ENCODE data around the gene NXPE3. TPM values are rescaled to one million over a fixed set of nuclear protein-coding genes. Genes with fewer than 3 reads are reported as not detected.
"Not testable (repeated sequence)": the region's sequence is repeated elsewhere in the genome, so short reads cannot be mapped to it uniquely, and the experiment has no call there.

NXPE3 gene
- total RNA-seq = 26.9 TPM
- long read RNA-seq, full-length matches to known transcripts = 21 of 37 reads
- long read RNA-seq, partial matches to known transcripts = 2 of 37 reads
- long read RNA-seq, other reads (novel, unspliced or antisense) = 14 of 37 reads

DNA sequence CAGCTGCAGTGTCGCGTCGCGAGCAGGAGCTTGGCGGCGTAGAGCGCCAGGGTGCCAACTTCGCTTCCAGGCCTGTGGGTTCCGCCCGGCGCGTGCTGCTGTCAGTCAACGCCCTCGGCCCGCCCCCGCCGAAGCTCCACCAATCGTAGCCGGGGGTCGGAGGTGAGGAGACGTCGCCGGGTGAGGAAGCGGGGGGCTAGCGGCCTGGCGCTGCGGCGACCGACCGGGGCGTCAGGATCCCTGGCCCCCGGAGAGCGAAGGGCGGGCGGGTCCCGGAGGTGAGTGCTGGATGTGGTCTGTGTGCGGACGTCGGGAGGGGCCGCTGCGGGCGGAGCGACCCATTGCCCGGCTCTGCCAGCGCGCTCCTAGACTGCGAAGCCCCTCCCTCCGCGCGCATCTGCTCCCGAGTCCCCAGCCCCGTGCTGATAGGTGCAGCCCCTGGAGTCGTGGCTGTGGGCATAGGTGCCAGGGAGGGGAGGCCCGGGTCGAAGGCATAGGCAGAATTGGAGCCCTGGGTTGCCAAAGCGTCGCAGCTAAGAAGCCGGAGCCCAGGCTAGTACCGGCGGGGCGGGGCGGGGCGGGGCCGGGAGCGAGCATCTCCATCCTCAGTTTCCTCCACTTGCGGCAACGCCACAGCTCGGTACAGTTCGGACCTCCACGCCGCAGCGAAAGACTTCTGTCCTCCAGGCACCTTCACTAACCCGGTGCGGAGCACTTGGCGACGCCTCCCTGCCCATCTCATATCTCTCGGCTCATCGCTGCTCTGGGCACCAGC, at the start of gene NXPE3:
Gene NXPE3, plus strand, starts transcription at position 165 of the 775 bp plus-strand sequence. CDS start 6,386 bp downstream, outside the sequence.
- intact Hi-C loops (cut with DNase I) = loop anchor here (2.0 to 5.0 kb wide), 2 partner anchors 54 to 92 kb away; partner anchors contain the start of genes CEP97 and RPL24
- peak; percentile 98 for DNase-seq (ENCODE audit: low spot score)

DNA sequence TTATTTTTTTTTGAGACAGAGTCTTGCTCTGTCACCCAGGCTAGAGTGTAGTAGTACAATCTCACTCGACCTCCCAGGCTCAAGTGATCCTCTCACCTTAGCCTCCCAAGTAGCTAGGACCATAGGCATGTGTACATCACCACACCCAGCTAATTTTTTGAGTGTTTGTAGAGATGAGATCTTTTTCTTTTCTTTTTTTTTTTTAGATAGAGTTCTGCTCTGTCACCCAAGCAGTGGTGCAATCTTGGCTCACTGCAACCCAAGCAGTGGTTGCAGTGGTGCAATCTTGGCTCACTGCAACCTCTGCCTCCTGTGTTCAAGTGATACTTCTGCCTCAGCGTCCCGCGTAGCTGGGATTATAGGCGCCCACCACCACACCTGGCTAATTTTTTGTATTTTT, 49.4 kb upstream of the NXPE3 start:
- no peak for DNase-seq (ENCODE audit: low spot score)
- intact Hi-C loops (cut with DNase I) = no loop called here

DNA sequence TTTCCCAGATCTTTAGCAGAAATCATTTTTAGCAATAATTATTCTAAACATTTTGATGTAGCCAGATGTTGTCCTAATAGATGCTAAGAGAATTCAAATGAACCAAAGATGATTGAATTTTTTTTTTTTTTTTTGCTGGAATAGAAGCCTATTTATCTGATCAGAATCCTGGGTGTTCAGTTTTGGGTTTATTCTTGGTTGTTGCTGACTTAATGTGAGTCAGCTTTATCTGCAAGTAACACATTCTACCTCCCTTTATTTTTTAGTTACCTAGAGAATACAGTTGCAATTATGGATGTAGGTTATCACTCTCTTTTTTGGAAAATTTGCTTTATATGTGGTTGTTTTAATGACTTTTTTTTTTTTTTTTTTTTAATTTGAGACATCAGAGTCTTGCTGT, 48.2 kb upstream of the NXPE3 start:
- intact Hi-C loops (cut with DNase I) = no loop called here
- no peak for DNase-seq (ENCODE audit: low spot score)

- DNase-seq (ENCODE audit: low spot score) = no peak
- intact Hi-C loops (cut with DNase I) = no loop called here
Measured at GRCh38 chr3:101732240-101732641, 46.8 kb upstream of the NXPE3 start.

DNA sequence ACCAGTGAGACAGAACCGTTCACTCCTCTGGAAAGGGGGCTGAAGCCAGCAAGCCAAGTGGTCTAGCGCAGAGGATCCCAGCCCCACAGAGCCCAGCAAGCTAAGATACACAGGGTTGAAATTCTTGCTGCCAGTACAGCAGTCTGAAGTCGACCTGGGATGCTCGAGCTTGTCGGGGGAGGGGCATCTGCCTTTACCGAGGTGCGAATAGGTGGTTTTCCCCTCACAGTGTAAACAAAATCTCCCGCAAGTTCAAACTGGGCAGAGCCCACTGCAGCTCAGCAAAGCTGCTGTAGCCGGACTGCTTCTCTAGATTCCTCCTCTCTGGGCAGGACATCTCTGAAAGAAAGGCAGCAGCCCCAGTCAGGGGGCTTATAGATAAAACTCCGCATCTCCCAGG, 43.2 kb upstream of the NXPE3 start:
- intact Hi-C loops (cut with DNase I) = no loop called here
- no peak for DNase-seq (ENCODE audit: low spot score)

- DNase-seq (ENCODE audit: low spot score); intact Hi-C loops (cut with DNase I): not testable (repeated sequence)
Measured at GRCh38 chr3:101741914-101742313, 37.1 kb upstream of the NXPE3 start.

GRCh38 chr3:101744811-101745210, 34.2 kb upstream of the NXPE3 start:
- intact Hi-C loops (cut with DNase I) = no loop called here
- DNase-seq (ENCODE audit: low spot score) = no peak

- DNase-seq (ENCODE audit: low spot score); intact Hi-C loops (cut with DNase I): not testable (repeated sequence)
Measured at GRCh38 chr3:101745934-101746333, 33.1 kb upstream of the NXPE3 start.

- intact Hi-C loops (cut with DNase I); DNase-seq (ENCODE audit: low spot score): not testable (repeated sequence)
Measured at GRCh38 chr3:101753386-101754113, 25.5 kb upstream of the NXPE3 start.

- no peak for DNase-seq (ENCODE audit: low spot score)
- intact Hi-C loops (cut with DNase I) = no loop called here
Measured at GRCh38 chr3:101758224-101758623, 20.8 kb upstream of the NXPE3 start.

- DNase-seq (ENCODE audit: low spot score) = no peak
- intact Hi-C loops (cut with DNase I) = no loop called here
Measured at GRCh38 chr3:101762041-101762646, 16.9 kb upstream of the NXPE3 start.

DNA sequence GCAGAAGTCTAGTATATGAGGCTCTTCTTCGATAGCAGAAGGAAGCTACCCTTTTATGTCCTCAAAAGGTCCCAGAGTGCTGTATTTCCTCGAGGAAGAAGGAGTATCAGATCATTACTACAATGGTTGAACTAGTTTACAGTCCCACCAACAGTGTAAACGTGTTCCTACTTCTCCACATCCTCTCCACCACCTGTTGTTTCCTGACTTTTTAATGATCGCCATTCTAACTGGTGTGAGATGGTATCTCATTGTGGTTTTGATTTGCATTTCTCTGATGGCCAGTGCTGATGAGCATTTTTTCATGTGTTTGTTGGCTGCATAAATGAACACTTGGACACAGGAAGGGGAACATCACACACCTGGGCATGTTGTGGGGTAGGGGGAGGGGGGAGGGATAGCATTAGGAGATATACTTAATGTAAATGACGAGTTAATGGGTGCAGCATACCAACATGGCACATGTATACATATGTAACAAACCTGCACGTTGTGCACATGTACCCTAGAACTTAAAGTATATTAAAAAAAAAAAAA, 1.2 kb upstream of the NXPE3 start:
- intact Hi-C loops (cut with DNase I) = loop anchor here (2.0 to 5.0 kb wide), 2 partner anchors 53 to 91 kb away; partner anchors contain the start of genes CEP97 and RPL24
- DNase-seq (ENCODE audit: low spot score) = not testable (repeated sequence)

- intact Hi-C loops (cut with DNase I) = loop anchor here (2.0 to 5.0 kb wide), 2 partner anchors 54 to 91 kb away; partner anchors contain the start of genes CEP97 and RPL24
- no peak for DNase-seq (ENCODE audit: low spot score)
Measured at GRCh38 chr3:101778385-101779046, 495 bp upstream of the NXPE3 start.

DNA sequence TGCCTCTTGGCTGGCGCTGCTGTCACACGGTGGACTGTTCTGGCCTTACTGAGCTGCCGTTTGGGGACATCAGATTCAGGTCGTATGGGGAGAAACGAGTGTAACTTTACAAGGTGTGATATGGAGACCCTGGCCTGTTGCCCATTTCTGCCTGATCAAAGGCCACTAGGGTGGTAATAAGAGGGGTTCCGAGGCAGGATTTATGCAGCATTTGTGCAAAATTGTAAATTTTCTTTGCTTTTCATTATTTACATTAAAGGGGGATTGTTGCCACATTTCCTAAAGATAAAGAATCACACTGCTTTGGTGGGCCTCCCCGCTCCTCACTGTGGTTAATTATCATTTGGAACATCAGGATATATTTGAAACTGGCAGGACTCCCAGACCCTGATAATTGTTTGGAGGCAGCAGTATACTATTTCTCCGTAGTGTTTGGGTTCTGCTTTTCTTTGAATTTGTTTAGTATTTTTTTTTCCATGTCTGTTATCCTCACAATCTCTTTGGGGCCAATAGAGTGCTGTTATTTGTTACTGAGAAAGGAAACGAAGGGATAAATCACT, 891 bp downstream of the NXPE3 start:
- intact Hi-C loops (cut with DNase I) = loop anchor here (2.0 to 5.0 kb wide), 2 partner anchors 55 to 93 kb away; partner anchors contain the start of genes CEP97 and RPL24
- no peak for DNase-seq (ENCODE audit: low spot score)

GRCh38 chr3:101780661-101781060, 1.6 kb downstream of the NXPE3 start:
- intact Hi-C loops (cut with DNase I) = no loop called here
- DNase-seq (ENCODE audit: low spot score) = no peak

DNA sequence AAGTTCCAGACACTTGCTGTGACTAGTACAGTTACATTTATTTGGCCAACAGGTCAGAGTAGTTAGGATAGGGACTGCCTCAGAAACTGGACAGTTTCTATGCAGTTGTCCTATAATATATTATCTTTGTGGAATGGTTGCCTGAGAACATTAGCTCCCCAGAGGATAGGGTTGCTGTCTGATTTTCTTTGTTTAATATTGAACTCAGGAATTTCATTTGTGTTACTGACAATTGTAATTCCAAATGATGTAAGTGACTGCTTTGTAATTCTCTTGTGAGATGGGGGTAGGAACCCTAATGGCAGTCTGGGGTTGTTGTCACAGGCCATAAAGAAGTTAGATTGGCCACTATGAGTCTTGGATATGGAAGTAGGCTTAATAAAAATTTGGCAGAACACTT, 2.2 kb downstream of the NXPE3 start:
- intact Hi-C loops (cut with DNase I) = no loop called here
- DNase-seq (ENCODE audit: low spot score) = no peak

DNA sequence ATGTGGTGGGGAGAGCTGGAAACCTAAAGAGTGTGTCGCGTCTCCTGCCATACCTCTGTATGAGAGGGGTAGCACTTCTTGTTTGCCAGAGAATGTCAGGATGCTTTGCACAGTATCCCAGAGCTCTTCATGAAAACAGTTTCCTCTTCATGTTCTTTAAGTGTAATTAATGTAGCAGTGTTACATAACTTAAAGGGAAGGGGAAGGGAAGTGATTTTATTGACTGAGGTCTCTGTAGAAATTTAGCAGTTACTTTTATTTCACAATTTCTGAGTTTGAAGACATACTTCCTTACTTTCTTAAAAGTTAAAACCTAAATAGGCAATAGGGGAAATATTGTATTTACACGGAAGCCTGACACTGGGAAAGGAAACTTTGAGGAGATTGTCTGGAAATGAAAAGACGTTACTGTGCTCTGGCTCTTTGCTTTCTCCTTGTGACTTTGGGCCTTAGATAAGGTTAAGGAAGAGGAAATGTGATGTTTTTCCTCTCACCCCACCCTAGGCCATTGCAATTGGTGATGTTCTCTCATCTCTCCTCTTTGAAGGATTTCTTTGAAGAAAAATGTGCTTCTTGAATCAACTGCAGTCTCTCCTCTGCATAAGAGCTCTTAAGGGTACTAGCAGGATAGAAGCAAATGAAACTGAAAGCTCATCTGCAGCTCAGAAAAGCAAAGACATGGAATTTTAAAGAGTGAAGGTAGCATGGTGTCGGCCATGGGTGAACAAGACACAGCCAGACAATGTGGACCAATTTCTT, 6.0 kb downstream of the NXPE3 start:
- intact Hi-C loops (cut with DNase I) = no loop called here
- no peak for DNase-seq (ENCODE audit: low spot score)

DNA sequence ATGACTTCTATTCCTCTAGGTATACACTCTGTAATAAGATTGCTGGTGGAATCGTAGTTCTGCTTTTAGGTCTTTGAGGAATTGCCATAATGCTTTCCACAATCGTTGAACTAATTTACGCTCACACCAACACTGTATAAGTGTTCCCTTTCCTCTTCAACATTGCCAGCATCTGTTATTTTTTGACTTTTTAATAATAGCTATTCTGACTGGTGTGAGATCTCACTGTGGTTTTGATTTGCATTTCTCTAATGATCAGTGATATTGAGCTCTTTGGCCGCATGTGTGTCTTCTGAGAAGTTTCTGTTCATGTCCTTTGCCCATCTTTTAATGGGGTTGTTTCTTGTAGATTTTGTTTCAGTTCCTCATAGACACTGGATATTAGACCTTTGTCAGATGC, 12.8 kb downstream of the NXPE3 start:
- intact Hi-C loops (cut with DNase I) = no loop called here
- DNase-seq (ENCODE audit: low spot score) = no peak
